GM12872 (cell line): ENCODE results near the gene PLCL1.

Source experiments
- TF ChIP-seq, protein P1 (sequence below): IDR thresholded peaks from 3 replicates; pipeline ENCODE4 v1.5.1; 2011; ENCODE audit warnings: low read depth, mild to moderate bottlenecking, low read length, moderate library complexity; ENCODE audit not compliant: insufficient read depth

PLCL1 gene

DNA sequence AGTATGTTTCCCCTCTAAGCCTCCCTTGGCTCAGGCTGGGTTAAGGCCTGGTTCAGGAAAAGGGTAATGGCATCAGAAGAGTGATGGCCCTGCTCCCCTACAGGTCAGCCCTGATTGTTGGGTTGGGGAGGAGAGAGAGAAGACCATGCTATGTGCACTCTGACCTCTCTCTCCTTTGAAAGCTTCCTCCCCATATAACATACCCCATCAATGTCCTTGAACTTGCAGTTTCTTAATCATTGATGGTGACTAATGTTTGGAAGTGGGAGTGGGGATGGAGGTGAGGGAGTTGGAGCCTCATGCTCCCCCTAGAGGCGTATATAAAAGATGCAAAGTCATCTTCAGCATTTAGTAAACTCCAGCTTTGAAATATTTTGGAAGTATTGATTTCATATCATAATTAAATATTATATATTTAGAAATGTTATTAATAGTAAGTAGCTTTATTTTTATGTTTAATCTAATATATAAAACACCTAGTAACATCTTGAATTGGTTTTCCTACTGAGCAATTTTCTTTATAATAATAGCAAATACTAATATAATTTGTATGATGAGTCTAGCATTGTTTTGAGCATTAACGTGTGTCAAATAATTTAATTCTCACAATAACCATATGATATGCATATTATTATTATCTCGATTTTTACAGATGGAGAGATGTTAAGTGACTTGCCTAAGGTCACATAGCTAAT, 8.8 kb downstream of the PLCL1 start:
- TF ChIP-seq, protein P1, sequence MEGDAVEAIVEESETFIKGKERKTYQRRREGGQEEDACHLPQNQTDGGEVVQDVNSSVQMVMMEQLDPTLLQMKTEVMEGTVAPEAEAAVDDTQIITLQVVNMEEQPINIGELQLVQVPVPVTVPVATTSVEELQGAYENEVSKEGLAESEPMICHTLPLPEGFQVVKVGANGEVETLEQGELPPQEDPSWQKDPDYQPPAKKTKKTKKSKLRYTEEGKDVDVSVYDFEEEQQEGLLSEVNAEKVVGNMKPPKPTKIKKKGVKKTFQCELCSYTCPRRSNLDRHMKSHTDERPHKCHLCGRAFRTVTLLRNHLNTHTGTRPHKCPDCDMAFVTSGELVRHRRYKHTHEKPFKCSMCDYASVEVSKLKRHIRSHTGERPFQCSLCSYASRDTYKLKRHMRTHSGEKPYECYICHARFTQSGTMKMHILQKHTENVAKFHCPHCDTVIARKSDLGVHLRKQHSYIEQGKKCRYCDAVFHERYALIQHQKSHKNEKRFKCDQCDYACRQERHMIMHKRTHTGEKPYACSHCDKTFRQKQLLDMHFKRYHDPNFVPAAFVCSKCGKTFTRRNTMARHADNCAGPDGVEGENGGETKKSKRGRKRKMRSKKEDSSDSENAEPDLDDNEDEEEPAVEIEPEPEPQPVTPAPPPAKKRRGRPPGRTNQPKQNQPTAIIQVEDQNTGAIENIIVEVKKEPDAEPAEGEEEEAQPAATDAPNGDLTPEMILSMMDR = peak; percentile 57; the same call in 2 of the 3 replicates

DNA sequence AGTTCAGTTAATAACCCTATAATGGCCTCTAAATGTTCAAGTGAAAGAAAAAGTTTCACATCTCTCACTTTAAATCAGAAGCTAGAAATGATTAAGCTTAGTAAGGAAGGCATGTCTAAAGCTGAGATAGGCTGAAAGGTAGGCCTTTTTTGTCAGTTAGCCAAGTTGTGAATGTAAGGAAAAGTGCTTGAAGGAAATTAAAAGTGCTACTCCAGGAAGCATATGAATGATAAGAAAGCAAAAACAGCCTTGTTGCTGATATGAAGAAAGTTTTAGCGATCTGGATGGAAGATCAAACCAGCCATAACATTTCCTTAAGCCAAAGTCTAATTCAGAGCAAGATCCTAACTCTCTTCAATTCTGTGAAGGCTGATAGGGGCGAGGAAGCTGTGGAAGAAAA, 10.1 kb downstream of the PLCL1 start:
- TF ChIP-seq, protein P1 = no peak

DNA sequence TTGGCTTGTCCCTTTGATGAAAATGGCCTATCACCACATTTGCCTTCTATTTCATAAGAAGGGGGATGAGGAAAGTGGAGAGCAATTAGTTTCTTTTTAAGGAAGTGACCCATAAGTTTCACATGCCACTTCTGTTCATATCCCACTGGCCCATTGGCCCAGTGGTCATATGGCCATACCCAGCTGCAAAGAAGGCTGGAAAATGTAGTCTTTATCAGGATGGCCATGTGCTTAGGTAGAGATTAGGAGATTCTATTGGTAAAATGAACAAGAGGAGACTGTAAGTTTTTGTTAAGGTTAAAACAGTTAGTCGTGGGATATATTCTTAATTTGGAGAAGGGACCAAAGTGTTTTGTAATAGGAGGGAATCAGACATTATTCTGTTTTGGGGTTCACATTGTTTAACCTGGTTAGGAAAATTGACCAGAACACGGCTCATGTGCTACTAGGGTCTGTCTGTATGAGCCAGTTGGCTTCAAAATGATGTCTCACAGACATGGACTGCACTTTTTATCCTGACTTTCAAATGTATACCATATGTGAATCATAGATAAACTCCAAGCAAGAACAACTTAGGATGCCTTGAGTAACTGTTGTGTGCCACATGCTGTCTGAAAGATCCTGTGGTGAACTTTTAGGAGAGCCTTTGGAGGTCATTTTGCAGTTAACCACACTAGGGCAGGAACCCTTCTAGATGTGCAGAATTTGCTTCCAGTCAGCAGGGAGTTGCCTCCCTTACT, 17.3 kb downstream of the PLCL1 start:
- TF ChIP-seq, protein P1 = no peak

DNA sequence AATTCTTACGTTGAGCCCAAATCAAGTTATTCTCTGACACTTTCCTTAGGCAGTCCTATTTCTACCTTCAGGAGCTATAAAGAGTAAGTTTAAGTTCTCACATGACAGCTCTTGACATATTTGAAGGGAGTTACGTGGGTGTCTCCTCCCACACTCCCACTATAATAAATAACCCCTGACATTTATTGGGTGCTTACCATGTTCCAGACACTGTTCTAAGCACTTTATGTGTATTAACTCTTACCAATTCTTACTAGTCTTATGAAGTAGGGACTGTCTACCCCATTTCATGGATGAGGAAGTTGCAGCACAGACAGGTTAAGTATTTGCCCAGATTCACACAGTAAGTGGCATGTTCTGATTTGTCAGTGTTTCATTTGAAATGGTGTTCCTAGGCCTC, 17.9 kb downstream of the PLCL1 start:
- TF ChIP-seq, protein P1 = no peak

DNA sequence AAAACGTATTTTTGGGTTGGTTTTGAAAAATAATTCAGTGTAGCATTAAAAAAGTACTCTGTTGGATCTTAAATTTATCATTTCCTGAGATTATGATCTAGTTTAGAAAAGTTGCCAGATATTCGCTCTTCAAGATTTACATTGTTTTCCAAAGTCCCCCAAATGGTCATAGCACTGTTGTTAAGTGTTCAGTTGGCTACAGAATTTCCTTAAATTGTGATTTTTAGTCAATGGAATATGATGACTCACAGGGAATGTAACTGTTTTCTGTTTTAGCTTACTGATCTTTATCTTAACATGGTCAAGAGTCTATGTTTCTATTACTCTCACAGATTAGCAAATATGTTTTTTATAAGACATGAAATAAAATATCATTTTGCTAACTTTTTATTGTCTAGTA, 23.2 kb downstream of the PLCL1 start:
- TF ChIP-seq, protein P1 = no peak

DNA sequence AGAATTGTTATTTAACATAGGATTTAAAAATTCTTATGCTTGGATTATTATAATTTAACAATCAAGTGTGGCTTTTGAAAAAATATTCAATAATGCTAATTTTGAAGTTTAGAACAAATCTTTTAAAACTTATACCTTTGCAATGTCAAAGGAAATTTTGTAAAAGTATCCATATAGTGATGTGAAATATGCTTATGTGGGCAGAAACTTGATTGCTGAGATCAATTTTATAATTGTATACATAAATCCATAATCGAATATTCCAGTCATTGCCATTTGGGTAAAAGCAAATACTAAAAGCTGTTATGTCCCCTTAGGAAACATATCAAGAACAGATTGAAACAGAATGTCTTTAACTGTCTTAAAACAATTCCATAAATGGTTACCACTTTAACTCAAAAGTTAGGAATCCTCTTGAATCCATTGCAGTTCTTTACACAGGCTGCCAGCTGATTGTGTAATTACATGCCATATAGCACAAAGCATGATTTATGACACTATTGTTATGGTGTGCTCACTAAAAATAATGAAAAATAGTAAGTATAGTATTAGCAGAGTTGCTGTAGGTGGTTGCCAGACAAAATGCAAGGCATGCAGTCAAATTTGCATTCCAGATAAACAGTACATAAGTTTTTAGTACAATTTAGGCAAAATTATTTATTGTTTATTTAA, 24.2 kb downstream of the PLCL1 start:
- TF ChIP-seq, protein P1 = no peak

DNA sequence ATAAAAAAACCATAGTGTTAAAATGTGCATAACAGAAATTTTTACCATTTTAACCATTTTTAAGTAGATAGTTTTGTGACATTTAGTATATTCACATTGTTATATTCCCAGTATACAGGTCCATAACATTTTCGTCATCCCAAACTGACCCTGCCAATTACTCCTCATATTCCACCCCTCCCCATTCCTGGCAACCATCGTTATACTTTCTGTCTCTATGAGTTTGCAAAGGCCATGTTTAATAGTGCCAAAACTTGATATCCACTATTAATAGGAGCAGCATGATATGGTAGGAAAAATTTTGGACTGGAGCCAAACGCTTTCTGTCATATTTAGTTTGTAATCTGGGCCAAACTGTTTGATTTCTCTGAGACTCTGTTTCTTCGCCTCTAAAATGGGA, 30.9 kb downstream of the PLCL1 start:
- TF ChIP-seq, protein P1 = no peak
